Lung (tissue), 16 donors: Measurements from ENCODE around the gene GLIS1. TPM values are rescaled to one million over a fixed set of nuclear protein-coding genes. Genes with fewer than 3 reads are reported as not detected.

Experiments
- ATAC-seq: fragments of 200-7000 bp; cut with Tn5 transposase; one replicate; pipeline ENCODE4 v1.9.1; 2020; ENCODE audit warnings: moderate number of reproducible peaks; ENCODE audit not compliant: insufficient read depth, low FRiP score
- DNase-seq, 3 donors: peaks; one replicate each; pipeline ENCODE4 v3.0.0-alpha.2; 2013 to 2017
- H3K27ac ChIP-seq, 2 donors: one replicate each; pipeline ENCODE4 v1.5.1; 2013; ENCODE audit warnings: mild to moderate bottlenecking in 2 of 2, moderate library complexity in 2 of 2, control low read depth in 1 of 2, inconsistent platforms in 1 of 2, low read depth in 1 of 2, low read length in 1 of 2
- H3K27me3 ChIP-seq, 3 donors: one replicate each; pipeline ENCODE4 v1.5.1; 2013; ENCODE audit warnings: low read length in 2 of 3; ENCODE audit not compliant: control insufficient read depth in 3 of 3, insufficient read depth in 3 of 3
- H3K36me3 ChIP-seq, 4 donors: one replicate each; pipeline ENCODE4 v1.5.1; 2013; ENCODE audit warnings: low read length in 4 of 4, mild to moderate bottlenecking in 1 of 4, moderate library complexity in 1 of 4; ENCODE audit not compliant: control insufficient read depth in 4 of 4, insufficient read depth in 4 of 4
- H3K4me1 ChIP-seq, 5 donors: one replicate each; pipeline ENCODE4 v1.5.1; 2013; ENCODE audit warnings: low read length in 5 of 5, mild to moderate bottlenecking in 2 of 5, moderate library complexity in 1 of 5; ENCODE audit not compliant: control insufficient read depth in 5 of 5, insufficient read depth in 5 of 5
- H3K4me3 ChIP-seq: one replicate; pipeline ENCODE4 v1.5.1; 2013; ENCODE audit warnings: mild to moderate bottlenecking, control low read depth, moderate library complexity
- H3K9ac ChIP-seq, 2 donors: one replicate each; pipeline ENCODE4 v1.5.1; 2013; ENCODE audit warnings: low read length in 2 of 2, control low read depth in 1 of 2; ENCODE audit not compliant: insufficient read depth in 1 of 2
- H3K9me3 ChIP-seq, 4 donors: one replicate each; pipeline ENCODE4 v1.5.1; 2013; ENCODE audit warnings: low read length in 3 of 4, mild to moderate bottlenecking in 1 of 4, moderate library complexity in 1 of 4; ENCODE audit not compliant: control insufficient read depth in 4 of 4, insufficient read depth in 3 of 4
- CTCF ChIP-seq: IDR thresholded peaks from 2 replicates; pipeline ENCODE4 v1.5.1; 2012; ENCODE audit warnings: mild to moderate bottlenecking; ENCODE audit errors: control extremely low read depth, extremely low read depth
- WGBS, 2 donors: extraction: QIAGEN DNeasy Blood & Tissue Kit; methylation state at CpG; one replicate each; pipeline ENCODE4 v1.1.7; 2013; 5-methylcytosine and 5-hydroxymethylcytosine counted together
- long read RNA-seq, 5 donors: transcript quantifications; one replicate each; lab custom pipeline, GENCODE V29; 2026
- polyA plus RNA-seq, 2 donors: library from polyadenylated mRNA; stranded (reverse); fragments of 200-250 nt; gene quantifications; one replicate each; pipeline ENCODE4 v1.2.1, GENCODE V29; 2013
- total RNA-seq, 2 donors: library from RNA; depleted of rRNA in 1 of 2; stranded (reverse); fragments of >200 nt in 1 of 2; gene quantifications; one replicate each; pipeline ENCODE4 v1.2.1, GENCODE V29; 2014 to 2021
- donor health status: control.
- donor health status: control.
- donor health status: Bipolar disorder and iron deficiency.
- donor health status: healthy.
- donor health status: DM: yes; HTN: yes; CAD: no.

The GLIS1 gene
- total RNA-seq (under 1 TPM; 0.17 to 0.18 TPM), polyA plus RNA-seq (under 1 TPM in 1 of 2 donors, not detected in 1; 0.05 TPM)
- long read RNA-seq, donor 1: 0 reads
- long read RNA-seq, donor 2: 0 reads
- long read RNA-seq, donor 3: 0 reads
- long read RNA-seq, donor 4: 0 reads
- long read RNA-seq, donor 5: 0 reads

GRCh38 chr1:53739109-53739681 is at the start of gene GLIS1:
TSS of gene GLIS1 (minus strand) at chr1:53739164. CDS start at chr1:53738064, 1,100 bp downstream.
- no peak within 1 kb of the TSS for H3K9ac ChIP-seq
- ATAC-seq (peak; percentile 95), DNase-seq (peak; percentile 87 to 92 (median 91))
- H3K4me3 ChIP-seq: peak within 1 kb of the TSS; percentile 36
- H3K4me1 ChIP-seq: peaks cover 0 to 18% (median 4%) of the 10 kb centered on the region in 5 donors
- no peak within 1 kb of the TSS for H3K27ac ChIP-seq
- H3K36me3 ChIP-seq: no peaks in the 10 kb centered on the region
- WGBS, 2 donors: 1 to 3% methylated on average over 14 to 73 of the region's 73 CpGs
- TF ChIP-seq CTCF: no peak
- H3K9me3 ChIP-seq: peaks cover 0 to 6% (median 0%) of the 10 kb centered on the region in 4 donors
- H3K27me3 ChIP-seq: peaks cover 13 to 58% (median 55%) of the 10 kb centered on the region in 3 donors

- H3K4me3 ChIP-seq: no peak overlapping the region
- H3K27ac ChIP-seq: no peak overlapping the region
- no peaks in the 10 kb centered on the region for H3K4me1 ChIP-seq
- TF ChIP-seq CTCF: no peak
- H3K9ac ChIP-seq: no peak overlapping the region
- DNase-seq (no peak), ATAC-seq (no peak)
- no peaks in the 10 kb centered on the region for H3K9me3 ChIP-seq
- no peaks in the 10 kb centered on the region for H3K27me3 ChIP-seq
- 93 to 96% methylated on average over 3 of the region's 3 CpGs for WGBS, 2 donors
- peaks cover 0 to 15% (median 9%) of the 10 kb centered on the region in 4 donors for H3K36me3 ChIP-seq
These were observed 48.7 kb upstream of the GLIS1 start for GRCh38 chr1:53787655-53788054.

- Histone ChIP-seq H3K27ac (no peak overlapping the region), H3K36me3 (peaks cover 0 to 21% (median 5%) of the 10 kb centered on the region in 4 donors), H3K9ac (no peak overlapping the region), H3K4me1 (no peaks in the 10 kb centered on the region), H3K27me3 (no peaks in the 10 kb centered on the region), H3K4me3 (no peak overlapping the region), H3K9me3 (no peaks in the 10 kb centered on the region)
- ATAC-seq (no peak), DNase-seq (no peak)
- no peak for TF ChIP-seq CTCF
- WGBS, 2 donors: 90 to 91% methylated on average over 1 of the region's 1 CpG
These were observed 44.1 kb upstream of the GLIS1 start for GRCh38 chr1:53783056-53783455.
